ENCODE results near the gene TXNDC8.
"Not testable (repeated sequence)": the region's sequence is repeated elsewhere in the genome, so short reads cannot be mapped to it uniquely, and the experiment has no call there.

TXNDC8 gene

GRCh38 chr9:110337727-110338126, at the start of gene TXNDC8:
Gene TXNDC8, minus strand, starts transcription at chr9:110337863.
- DNase-seq, result no peak

- DNase-seq, result no peak
Measured at GRCh38 chr9:110383491-110383890, 45.8 kb upstream of the TXNDC8 start.

DNA sequence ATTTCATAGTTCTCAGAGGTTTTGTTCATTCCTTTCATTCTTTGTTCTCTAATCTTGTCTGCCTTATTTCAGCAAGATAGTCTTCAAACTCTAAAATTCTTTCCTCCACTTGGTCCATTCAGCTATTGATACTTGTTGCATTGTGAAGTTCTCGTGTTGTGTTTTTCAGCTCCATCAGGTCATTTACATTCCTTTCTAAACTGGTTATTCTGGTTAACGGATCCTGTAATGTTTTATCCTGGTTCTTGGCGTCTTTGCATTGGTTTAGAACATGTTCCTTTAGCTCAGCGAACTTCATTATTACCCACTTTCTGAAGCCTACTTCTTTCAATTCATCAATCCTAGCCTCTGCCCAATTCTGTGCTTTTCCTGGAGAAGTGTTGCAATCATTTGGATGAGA, 45.1 kb upstream of the TXNDC8 start:
- DNase-seq, result no peak

GRCh38 chr9:110371411-110372007, 33.8 kb upstream of the TXNDC8 start:
- DNase-seq, result no peak

DNA sequence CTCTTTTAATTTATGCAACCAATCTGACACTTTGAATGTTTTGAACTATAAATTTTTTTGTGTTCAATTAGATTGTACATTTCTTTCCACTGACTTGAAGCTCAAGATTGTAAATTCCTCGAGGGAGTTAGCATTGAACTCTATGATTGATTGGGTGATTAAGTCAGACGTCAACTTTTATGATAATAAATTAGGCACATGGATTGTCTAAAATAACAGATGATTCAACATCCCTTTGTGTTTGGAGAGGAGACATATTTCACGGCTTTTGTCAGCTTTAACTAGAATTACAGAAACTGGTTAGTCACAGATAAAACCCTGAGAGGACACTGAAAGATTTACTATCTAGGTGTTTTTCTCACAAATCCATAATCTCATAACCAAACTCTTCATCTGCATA, 32.7 kb upstream of the TXNDC8 start:
- DNase-seq, result no peak

GRCh38 chr9:110364451-110364850, 26.8 kb upstream of the TXNDC8 start:
- no peak for DNase-seq

GRCh38 chr9:110358992-110359391, 21.3 kb upstream of the TXNDC8 start:
- not testable (repeated sequence) for DNase-seq

GRCh38 chr9:110357505-110357904, 19.8 kb upstream of the TXNDC8 start:
- no peak for DNase-seq

DNA sequence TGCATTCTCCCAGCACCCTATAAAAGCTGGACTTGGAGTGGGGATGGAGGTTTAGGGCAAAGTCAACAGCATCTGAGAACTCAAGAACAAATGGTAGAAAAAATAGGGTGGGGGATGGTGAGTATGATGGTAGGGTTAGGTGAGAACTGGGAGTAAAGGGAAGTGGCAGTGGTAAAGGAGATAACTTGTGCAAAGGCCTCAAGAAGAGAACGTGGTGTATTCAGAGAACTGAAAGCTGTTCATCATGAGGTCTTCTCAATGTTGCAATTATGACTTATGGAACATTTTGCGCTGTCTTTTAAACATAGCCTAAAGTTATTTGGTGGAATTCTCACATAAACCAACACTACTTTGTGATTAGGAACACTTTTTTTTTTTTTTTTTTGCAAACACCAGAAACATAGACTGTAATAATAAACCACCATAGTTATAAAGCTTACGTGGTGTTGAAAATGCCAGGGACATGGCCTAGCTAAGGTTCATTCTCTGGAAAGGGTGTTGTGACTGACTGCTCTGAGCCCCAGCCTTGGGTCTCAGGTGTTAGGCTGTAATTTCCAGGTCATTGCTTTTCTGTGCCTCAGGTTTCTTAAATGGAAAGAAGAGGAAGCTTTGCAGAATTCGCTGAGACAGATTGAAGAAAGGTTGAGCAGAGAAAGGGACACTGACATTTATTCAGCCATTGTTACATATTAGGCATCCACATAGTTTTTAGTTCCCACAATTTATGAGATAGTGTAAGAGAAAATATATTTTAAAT, 19.2 kb upstream of the TXNDC8 start:
- DNase-seq, result no peak

- DNase-seq, result no peak
Measured at GRCh38 chr9:110355911-110356310, 18.2 kb upstream of the TXNDC8 start.

DNA sequence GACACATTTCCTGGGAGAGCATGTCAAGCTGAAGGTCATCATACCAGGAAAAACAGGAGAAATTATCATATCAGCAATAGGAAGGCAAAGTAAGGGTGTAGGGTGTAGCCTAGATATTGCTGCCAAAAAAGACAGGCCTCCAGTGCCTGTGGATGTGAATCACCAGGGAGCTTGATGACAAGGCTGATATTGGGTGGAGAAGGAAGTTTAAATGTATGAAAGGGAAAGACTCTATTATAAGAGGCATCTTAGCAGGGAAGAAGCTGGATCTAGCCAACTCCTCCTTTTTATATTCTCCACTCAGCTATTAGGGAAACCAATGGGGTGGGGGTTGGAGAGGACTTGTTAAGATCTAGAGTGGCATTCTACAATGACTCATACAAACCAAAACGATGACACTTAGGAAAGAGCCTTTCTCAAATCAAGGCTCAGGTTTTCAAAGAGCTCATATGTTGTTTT, 13.4 kb upstream of the TXNDC8 start:
- DNase-seq, result no peak

DNA sequence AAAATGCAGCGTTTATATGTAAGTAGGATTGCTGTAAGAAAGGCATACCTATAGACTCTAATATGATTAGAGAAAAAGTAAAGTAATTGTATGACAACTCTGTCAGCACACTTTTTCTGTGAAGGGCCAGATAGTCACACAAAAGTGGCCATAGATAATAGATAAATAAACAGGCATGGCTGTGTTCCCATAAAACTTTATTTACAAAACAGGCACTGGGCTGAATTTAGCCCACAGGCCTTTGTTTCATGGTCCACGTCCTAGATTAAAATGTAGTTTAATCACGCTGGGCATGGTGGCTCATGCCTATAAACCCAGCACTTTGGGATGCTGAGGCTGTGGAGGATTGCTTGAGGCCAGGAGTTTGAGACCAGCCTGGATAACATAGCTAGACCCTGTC, 8.7 kb upstream of the TXNDC8 start:
- DNase-seq, result no peak

GRCh38 chr9:110344821-110345220, 7.2 kb upstream of the TXNDC8 start:
- no peak for DNase-seq

DNA sequence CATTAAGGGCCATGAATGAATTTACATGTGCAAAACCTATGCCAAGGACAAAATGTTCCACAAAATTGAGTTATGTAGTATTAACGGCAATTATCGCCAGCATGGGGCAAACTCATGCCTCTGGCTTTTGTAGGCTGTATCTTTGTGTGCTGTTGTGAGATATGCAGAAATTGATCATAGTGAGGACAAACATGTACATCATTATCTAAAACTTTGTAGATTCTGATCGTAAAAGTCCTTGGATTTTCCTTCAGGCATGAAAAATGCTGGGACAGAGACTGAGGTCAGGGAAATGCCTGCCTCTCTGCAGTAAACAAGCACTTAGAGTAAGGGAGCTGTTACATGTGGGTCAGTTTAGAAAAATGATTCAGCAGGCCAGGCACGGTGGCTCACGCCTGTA, 5.9 kb upstream of the TXNDC8 start:
- no peak for DNase-seq

DNA sequence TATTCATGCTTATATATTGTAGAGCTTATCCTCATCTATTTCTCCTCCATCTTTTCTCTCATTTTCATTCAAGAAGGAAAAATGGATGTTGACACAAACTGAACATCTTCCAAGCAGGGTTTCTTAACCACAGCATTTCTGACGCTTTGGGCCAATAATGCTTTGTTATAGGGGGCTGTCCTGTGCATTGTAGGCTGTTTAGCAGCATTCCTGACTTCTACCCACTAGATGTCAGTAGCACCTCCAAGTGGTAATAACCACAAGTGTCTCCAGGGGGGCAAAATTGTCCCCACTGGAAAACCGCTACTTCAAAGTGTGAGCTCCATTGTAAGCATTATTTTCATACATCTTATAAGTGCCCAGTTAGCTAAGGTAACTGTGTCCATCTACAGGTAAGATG, 2.6 kb upstream of the TXNDC8 start:
- peak; percentile 9 to 16 for DNase-seq

- DNase-seq, result no peak
Measured at GRCh38 chr9:110338143-110338542, 480 bp upstream of the TXNDC8 start.

GRCh38 chr9:110336363-110336762, 1.3 kb downstream of the TXNDC8 start:
- DNase-seq, result no peak

- DNase-seq, result no peak
Measured at GRCh38 chr9:110334871-110335270, 2.8 kb downstream of the TXNDC8 start.

- no peak for DNase-seq
Measured at GRCh38 chr9:110334183-110334582, 3.5 kb downstream of the TXNDC8 start.

DNA sequence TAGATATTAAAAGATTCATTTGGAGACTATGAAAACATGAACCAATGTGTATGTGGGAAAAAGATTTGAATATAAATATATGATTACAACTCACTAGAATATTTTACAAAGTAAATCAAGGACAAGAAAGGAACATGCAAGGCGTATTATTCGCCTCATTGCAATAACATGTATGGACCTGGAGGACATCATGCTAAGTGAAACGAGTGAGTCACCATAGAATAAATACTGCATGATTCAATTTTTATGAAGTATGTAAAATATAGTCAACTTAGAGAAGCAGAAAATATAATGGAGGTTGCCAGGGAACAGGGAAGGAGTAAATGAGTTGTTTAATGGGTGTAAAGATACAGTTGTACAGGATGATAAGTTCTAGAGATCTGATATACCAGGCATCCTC, 4.9 kb downstream of the TXNDC8 start:
- DNase-seq, result no peak

GRCh38 chr9:110330484-110331105, 7.1 kb downstream of the TXNDC8 start:
- DNase-seq, result no peak

GRCh38 chr9:110329639-110330230, 7.9 kb downstream of the TXNDC8 start:
- DNase-seq, result peak; percentile 16 to 30

- no peak for DNase-seq
Measured at GRCh38 chr9:110328763-110329162, 8.9 kb downstream of the TXNDC8 start.

DNA sequence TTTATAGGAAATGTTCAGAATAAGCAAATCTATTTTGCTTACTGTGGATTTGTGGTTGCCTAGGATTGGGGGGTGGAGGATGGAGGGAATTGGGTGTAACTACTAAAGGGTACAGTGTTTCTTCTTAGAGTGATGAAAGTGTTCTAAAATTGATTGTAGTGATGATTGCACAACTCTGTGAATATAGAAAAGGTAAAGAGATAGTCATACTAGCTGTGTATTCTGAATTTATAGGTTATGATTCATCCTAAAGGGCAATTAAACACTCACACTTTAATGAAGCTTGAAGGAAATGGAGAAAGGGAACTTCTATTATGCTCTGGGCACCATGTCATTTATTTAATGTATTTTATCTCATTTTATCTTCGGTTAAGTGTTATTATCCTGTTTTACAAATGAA, 9.9 kb downstream of the TXNDC8 start:
- no peak for DNase-seq

Data from Kasumi-1 (cell line).